CD1c-positive myeloid dendritic cell (primary cell): ENCODE measurements around the gene KIAA1217.
A peak's percentile ranks its signal among the peaks of the same experiment; 100 is the strongest.

Experiments used
- DNase-seq: peaks from one replicate; pipeline ENCODE4 v3.0.0-alpha.2; 2016; ENCODE audit errors: extremely low spot score

Gene KIAA1217

DNA sequence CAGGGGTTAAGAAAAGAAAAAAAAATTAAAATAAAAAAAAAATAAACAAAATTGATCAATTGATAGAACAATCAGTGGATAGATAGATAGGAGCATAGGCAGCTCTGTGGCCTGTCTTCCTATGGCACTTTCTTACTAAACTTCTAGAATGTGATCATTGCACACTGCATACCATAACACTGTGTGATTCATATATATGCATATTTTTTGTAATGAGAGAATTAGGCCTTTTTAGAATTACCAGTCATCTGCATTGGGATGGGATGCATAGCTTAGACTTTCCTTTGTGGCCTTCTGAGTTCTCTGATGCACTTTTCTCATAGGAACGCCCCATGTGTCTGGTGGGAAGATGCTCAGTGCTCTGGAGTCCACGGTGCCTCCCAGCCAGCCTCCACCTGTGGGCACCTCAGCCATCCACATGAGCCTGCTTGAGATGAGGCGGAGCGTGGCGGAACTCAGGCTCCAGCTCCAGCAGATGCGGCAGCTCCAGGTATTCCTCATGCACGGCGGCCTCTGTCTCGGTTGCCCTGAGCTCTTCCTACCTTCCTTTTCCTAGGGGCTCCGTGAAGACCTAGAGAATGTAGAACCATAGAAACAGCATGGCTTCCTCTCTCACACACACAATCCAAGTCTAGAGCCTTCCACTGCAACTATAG lies 292.2 kb downstream of the KIAA1217 start:
- DNase-seq = no peak

DNA sequence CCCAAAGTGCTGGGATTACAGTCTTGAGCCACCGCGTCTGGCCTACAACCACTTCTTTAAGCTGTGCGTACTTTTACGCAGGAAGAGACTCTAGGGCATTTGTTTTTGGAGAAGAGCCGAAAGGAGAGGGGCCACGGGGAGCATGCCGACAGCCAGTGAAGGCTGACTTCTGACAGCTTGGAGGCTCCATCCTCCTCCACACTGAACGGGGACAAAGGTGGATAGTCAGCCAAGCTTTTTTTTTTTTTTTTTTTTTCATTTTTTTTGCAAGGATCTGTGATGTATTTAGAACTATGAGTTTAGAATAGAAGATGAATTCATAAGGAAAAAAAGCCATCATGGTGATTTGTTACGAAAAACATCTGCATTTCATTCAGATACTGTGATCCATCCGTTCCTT lies 293.1 kb downstream of the KIAA1217 start:
- DNase-seq = no peak

DNA sequence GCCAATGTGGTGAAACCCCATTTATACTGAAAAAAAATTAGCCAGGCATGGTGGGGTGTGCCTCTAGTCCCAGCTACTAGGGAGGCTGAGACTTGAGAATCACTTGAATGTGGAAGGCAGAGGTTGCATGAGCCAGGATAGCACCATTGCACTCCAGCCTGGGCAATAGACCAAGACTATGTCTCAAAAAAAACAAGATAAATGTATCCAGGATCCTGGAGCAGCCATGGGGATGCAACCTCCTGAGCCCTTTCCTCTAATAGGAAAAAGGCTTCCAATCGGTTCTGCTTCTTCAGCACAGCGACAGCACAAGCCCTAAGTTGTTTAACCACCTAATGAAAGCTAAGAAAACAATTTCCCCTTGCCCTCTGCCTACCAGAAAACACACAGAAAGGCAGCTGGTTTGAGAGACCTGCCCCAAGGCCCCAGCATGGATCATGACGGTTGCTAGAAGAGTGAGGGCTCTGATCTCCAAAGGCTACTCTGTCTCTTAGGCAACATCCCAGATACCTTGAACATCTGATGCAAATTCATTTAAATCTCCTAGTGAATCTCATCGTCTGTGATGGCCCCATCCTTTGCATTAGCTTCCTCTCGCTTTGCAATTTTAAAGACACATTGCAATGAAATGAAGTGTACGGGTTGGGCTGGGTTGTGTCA lies 294.0 kb downstream of the KIAA1217 start:
- DNase-seq = no peak

DNA sequence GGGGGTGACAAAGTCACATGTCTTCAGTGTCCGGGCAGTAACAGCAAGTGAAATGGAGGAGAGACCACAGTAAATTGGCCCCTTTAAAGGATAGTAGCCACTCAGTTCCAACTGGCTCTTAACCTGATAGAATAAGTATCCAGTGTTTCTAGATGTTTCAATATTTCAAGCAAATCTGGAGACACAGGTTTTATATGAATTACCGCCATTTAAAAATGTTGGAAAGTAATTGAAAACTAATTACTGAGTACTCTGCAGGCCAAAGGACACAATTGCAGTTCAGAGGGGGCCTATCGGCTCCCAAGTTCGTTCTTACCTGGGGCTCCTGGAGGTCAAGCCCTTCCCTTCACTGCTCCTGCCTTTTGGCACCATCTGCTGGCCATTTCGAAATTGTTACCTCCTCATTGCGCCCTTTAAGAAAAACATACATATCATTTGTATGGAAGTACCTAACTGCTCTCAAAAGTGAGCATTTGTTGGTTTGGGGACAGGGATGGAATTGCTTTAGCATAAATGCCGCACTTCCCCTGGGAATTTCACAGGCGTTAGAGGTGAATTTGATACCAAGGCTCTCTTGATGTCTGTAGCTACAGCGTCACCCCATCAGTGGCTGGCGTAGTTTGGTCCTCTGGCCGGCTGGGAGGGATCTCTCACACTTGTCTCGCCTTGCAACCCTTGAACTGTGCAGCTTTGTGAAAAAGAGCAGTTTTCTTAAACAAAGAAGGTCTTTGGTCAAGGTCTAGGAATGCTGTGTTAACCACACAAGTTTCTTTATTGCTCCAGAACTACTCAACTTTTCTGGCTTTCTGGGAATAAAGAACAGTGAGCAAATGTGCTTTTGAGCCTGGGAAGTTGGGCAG lies 294.8 kb downstream of the KIAA1217 start:
- DNase-seq = no peak

GRCh38 chr10:24505759-24506158 lies 296.8 kb downstream of the KIAA1217 start:
- DNase-seq = no peak

DNA sequence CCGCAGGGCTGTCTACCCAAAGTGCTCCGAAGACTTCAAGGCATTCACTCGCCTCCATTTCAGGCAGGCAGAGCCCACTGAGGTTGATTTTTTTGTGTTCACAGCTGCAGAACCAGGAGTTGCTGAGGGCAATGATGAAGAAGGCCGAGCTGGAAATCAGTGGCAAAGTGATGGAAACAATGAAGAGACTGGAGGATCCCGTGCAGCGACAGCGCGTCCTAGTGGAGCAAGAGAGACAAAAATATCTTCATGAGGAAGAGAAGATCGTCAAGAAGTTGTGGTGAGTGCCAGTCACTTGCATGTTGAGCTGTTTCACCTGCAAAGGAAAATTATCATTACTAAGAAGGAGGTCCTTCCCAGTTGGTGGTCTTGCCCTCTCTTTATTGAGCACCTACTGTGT lies 304.2 kb downstream of the KIAA1217 start:
- no peak for DNase-seq

GRCh38 chr10:24515481-24515880 lies 306.5 kb downstream of the KIAA1217 start:
- DNase-seq = no peak

DNA sequence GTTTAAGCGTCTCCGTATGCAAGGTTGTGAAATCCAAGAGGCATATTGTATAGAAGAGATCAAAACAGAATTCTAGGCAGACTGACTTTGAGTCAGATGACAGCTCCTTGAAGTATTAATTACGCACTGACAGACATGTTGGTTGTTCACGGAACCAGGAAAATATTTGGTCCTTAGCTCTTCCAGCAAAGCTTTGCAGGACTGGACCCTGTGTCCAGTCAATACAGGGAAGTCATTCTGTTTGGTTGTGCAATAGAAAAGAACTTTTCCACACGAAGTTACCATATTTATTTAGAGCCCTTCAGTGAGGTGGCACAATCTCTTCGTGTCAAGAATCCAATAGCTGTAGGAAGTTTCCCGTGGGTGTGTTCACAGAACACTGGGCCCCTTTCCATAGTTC lies 309.5 kb downstream of the KIAA1217 start:
- no peak for DNase-seq

- DNase-seq = peak; percentile 20
Observed at GRCh38 chr10:24518981-24519597, 310.2 kb downstream of the KIAA1217 start.

DNA sequence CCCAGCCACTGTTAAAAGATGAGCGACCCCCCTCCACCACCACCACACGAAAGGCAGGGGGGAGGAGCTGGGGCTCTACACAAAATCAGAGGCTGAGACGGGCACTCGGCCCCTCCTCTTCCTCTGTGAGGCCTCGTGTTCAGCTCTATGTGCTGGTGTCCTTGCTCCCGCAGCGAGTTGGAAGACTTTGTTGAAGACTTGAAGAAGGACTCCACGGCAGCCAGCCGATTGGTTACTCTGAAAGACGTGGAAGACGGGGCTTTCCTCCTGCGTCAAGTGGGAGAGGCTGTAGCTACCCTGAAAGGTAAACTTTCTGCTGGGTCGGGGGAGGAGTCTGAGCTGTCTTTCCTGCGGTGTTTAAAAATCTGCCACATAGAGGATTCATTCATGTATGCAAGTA lies 311.0 kb downstream of the KIAA1217 start:
- DNase-seq = no peak

DNA sequence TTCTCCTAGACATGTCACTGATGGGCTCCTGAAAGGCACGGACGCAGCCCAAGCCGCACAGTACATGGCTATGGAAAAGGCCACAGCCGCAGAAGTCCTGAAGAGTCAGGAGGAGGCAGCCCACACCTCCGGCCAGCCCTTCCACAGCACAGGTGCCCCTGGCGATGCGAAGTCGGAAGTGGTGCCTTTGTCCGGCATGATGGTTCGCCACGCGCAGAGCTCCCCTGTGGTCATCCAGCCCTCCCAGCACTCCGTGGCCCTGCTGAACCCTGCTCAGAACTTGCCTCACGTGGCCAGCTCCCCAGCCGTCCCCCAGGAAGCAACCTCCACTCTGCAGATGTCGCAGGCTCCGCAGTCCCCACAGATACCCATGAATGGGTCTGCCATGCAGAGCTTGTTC lies 315.4 kb downstream of the KIAA1217 start:
- no peak for DNase-seq

GRCh38 chr10:24526085-24526649 lies 317.2 kb downstream of the KIAA1217 start:
- no peak for DNase-seq

DNA sequence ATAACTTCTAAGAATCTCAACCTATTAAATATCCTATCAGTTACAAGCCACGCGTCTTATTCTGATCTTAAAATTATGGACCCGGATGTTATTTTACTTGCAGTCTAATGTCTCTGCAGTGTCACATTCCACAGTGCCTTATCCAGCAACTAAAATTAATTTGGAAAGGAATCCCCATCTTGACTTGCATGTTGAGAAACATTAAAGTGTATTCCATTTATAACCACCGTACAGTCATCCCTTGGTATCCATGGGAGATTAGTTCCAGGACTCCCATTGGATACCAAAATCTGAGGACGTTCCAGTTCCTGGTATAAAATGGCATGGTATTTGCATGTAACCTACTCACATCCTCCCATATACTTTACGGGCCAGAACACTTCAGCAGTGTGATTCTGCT lies 320.0 kb downstream of the KIAA1217 start:
- DNase-seq = no peak

DNA sequence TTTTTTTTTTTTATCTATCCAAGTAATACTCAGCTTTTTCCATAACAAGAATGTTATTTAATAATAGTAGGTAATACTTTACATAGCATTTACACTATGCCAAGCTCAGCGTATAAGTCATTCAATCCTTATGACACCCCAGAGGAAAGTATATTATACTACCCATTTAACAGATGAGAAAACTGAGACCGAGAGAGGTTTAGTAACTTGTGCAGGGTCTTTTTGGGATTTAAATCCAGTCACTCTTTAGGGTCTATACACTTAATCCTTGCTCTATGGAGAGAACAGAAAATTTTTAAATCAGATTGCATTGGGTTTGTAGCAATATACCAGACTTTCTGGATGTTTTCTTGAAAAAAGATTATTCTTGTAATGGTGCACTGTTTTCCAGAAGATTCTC lies 322.5 kb downstream of the KIAA1217 start:
- DNase-seq = no peak

DNA sequence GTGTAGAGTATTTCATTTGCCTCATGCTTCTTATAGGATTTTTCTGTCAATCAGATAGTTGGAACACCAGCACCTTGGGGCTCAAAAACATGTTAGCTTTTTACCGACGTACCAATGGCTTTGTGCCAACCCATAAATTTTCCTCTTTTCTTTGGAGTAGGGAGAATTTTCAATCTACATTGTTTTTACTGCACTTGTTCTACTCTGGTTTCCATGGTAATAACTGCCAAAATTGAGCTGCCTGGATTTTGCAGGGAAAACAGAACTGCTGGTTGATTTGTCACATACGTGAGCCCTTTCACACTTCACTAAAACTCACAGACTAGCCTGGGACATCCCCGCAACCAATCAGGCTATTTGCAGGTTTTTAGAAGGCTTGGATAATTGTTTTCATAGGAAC lies 325.0 kb downstream of the KIAA1217 start:
- no peak for DNase-seq

GRCh38 chr10:24536636-24537035 lies 327.7 kb downstream of the KIAA1217 start:
- no peak for DNase-seq

DNA sequence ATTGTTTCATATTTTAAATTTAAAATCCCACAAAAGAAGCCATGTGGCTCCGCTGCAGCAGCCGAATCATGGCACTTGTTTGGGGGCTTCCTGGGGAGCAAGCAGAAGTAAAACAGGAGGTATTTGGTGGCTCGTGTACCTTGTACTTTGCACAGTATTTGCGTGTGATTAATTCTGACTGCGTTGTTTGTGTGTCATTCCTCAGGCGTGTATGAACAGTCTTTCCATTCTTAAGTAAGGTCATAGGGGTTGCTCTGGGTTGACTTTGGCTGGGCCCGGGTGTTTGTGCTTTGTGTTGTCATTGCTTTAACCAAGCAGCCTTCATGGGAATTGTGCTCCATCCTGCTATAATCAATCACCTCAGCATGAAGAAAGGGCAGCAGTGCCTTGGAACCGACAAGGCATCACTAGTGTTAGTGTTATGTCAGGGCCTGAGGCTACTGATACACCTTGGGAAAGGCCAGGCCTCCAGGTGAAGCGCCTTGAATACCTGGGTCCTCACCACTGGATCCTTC lies 332.4 kb downstream of the KIAA1217 start:
- DNase-seq = no peak

DNA sequence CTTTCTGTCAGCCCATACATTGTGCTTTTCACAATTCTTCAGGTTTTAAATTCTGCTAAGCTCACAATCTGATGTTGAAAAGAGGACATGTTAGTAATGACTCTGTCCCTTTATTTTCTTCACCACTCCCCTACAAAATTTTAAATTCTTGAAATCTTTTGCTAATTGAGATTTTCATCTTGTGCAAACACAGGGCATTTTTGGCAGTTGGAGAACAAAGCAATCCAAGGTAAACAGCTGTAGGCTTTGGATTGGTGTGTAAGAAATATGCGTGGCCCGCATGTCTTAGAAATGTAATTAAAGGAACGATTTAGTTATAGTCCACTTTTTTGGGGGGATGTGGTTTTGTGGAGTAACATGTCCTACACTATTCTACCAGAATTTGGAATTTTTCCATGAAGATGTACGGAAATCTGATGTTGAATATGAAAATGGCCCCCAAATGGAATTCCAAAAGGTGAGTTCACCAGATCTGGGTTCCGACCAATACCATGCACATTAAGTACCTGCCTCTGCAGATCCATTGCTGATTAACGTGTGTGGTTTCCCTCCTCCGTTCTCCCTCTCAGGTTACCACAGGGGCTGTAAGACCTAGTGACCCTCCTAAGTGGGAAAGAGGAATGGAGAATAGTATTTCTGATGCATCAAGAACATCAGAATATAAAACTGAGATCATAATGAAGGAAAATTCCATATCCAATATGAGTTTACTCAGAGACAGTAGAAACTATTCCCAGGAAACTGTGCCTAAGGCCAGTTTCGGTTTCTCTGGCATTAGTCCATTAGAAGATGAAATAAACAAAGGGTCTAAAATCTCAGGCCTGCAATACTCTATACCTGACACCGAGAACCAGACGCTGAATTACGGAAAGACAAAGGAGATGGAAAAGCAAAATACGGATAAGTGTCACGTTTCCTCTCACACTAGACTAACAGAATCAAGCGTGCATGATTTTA lies 333.7 kb downstream of the KIAA1217 start:
- DNase-seq = no peak

DNA sequence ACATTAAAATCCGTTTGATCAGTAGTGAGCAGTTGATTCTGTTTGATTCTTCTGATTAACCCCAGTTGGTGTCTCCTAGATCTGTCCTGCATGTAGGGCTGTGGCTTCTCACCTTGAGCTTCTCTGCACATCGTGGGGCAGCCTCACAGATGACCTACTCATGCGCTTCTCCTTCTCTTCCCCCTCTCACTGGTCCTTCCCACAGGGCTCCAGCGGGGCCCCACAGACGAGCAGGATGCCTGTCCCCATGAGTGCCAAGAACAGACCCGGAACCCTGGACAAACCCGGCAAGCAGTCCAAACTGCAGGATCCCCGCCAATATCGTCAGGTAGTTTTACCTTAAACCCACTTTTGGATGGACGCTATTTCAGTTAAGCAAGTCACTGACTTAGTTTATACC lies 335.8 kb downstream of the KIAA1217 start:
- DNase-seq = no peak

- no peak for DNase-seq
Observed at GRCh38 chr10:24545585-24545984, 336.6 kb downstream of the KIAA1217 start.

- DNase-seq = no peak
Observed at GRCh38 chr10:24550680-24551079, 341.7 kb downstream of the KIAA1217 start.
